Jurkat, Clone E6-1 (cell line): ENCODE data around the gene IL1B.

Experiments used
- DNase-seq: peaks from one replicate; pipeline ENCODE4 v3.0.0-alpha.2; 2011; ENCODE audit warnings: low read depth, low spot score
- H3K4me3 ChIP-seq: 2 replicates; pipeline ENCODE4 v1.5.1; 2011; ENCODE audit warnings: mild to moderate bottlenecking, low read length, control low read depth, moderate library complexity

Gene IL1B

GRCh38 chr2:112812318-112813267, 24.0 kb downstream of the IL1B start:
- no peak overlapping the region for H3K4me3 ChIP-seq
- DNase-seq: no peak

DNA sequence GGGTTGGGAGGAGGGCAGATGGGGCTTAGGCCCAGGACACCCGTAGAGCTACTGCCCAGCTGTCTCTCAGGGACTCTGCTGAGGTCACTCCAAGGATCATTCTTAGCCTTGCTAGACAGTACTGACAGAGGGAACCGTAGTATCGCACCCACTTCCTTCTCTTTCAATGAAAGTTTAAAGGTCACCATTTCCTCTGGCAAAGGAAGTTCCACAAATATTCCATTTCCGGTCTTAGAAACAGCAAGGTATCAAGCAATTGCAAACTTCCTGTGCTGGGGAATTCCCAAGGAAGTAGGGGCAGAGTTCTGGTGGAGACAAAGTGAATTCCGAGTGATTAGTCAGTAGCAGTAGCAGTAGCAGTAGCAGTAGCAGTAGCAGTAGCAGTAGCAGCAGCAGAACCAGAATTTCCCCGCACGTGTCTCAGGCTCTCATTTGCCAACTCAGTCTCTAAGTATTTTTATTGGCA, 24.7 kb downstream of the IL1B start:
- no peak overlapping the region for H3K4me3 ChIP-seq
- no peak for DNase-seq

DNA sequence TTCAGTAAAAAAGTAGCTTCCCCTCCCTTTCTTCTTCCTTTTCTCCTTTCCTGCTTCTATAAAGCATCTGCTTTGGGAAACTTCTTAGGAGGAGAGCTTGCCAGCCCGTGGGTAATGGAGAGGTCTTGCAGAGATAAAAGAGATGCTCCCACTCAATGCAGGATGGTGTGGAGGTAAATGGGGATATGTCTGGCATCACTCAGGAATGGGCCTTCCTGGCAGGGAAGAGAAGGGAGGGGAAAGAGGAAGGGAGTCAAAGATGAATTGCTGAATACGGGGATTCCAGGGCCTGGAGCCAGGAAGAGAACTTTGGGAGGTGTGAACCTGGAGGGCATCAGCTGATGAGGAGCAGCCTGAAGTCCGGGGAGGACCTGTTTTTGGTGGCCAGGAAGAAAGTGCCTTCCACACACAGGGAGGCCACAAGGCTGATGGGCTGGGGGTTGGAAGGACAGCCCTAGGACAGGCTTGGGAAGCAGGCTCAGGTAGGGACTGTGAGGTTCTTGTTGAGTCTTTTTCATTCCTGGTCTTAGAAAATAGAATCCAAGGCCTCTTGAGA, 25.2 kb downstream of the IL1B start:
- H3K4me3 ChIP-seq: no peak overlapping the region
- no peak for DNase-seq

- no peak overlapping the region for H3K4me3 ChIP-seq
- no peak for DNase-seq
Measured at GRCh38 chr2:112809112-112809511, 27.5 kb downstream of the IL1B start.

DNA sequence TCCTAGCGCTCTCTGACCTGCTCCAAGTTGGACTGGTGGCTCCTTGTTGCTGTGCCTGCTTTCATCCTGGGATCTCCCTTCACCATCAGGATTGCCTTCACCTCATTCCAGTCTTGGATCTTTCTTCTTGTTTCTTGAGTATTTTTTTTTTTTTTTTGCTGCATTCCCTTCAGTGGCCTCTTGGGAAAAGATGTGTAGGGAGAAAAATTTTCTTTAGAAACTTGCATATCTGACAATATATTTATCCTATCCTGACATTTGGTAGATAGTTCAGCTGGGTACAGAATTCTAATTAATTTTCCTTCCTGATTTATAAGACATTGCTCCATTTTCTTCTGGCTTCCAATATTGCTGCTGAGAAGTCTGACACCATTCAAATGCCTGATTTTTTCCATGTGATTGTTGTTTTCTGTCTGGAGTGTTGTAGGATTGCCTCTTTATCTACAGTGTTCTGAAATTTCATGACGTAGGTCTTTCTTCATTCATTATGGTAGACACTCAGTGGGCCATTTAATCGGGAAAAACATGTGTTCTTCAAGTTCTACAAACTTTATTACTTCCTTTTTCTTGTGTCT, 29.3 kb downstream of the IL1B start:
- H3K4me3 ChIP-seq: no peak overlapping the region
- no peak for DNase-seq

GRCh38 chr2:112805542-112805941, 31.0 kb downstream of the IL1B start:
- no peak for DNase-seq
- no peak overlapping the region for H3K4me3 ChIP-seq

DNA sequence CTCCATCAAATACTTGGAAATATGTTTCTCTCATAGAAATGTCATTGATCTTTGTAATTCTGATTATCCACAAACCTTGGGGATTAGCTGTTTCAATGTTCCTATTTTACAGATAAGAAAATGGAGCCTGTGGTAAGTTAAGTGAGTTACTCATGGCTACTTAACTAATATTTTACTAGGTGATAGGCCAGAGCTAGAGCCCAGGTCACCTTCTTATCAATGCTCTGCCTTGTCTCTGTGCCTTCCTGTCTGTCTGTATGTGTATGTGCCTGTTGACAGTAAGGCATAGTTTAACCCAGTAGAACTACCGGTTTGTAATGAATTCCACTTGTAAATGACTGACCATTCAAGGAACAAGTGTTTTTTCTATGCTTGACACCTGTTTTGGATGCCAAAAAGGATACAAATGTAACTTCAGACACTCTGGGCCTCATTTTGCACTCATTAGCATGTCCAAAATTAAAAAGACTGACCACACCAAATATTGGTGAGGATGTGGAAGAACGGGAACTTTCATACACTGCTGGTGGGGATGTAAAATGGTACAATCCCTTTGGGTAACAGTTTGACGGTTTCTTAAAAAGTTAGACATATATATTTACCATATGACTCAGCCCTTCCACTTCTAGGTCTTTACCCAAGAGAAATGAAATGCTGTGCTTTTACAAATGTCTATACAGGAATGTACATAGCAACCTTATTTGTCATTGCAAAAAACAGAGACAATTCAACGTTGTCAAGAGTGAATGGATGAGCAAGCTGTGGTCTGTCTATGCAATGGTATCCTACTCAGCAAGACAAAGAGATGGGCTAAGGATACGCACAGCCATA, 32.7 kb downstream of the IL1B start:
- DNase-seq: no peak
- H3K4me3 ChIP-seq: no peak overlapping the region

DNA sequence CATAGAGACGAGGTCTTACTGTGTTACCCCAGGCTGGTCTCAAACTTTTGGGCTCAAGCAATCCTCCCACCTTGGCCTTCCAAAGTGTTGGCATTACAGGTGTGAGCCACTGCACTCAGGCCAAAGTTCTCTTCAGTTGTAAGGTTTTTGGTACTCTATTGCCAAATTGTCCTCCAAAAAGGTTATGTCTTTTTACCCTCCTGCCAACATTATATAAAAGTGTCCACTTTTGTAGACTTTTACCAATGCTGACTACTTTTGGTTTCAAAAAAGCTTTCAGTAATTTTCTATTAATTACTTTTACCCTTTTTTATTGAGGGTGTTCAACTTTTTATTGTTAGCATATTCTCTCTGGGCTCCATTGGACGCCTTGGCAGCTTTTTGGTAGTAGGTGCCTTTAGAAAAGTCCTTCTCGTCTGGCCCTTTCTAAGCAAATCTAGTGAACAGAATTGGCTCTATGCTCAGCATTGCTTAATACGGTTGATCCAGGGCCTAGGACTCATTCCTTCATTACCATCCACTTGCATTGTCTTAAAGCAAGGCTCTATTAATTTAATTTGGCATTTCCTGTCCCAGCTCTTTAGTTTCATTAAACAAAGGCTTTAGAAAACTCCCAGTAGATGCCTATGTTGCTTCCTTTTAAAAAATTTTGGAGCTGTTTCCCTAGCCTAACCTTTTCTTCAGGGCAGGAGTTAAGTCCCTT, 35.5 kb downstream of the IL1B start:
- no peak overlapping the region for H3K4me3 ChIP-seq

DNA sequence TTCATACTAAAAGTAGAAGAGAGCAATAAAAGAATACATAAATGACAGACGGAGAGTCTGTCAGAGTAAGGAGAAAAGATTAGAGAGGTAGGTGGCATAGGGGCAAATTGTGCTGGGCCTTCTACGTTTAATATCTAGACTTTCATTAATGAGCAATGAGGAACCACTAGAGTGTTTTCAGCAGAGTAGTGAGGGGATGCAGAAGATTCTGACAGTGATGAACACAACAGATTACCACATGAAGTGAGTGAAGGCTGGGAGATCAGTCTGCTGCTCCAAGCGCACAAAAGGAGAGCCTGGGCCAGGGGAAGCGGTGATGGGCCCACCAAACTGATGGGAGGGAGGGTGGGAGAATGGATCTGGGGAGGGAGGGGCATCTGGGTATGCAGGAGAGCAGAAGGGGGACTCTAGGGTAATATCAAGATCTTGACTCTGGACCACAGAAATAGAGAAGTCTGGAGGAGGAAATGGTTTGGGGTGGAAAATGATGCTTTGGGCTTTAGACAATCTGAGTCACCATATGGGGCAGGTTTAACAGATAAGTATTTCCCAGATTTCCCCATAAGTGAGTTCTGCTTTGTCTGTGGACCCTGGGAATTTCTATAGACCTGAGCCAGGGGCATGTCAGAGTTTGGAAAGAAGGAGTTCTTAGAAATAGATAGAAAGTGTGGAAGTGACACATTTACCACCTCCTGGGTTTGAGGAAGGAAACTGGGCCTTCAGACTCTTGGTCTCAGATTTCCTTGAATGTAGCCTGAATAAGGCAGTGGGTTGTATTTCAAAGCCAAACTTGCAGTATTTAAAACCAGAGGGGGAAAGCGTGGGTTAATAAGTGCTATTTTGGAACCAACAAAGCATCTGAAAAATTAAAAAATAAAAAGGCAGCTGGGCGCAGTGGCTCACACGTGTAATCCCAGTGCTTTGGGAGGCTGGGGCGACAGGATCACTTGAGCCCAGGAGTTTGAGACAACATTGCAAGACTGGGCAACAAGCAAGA, 37.3 kb downstream of the IL1B start:
- no peak for DNase-seq
- H3K4me3 ChIP-seq: no peak overlapping the region

More for the DNA sequence above, 35.5 kb downstream of the IL1B start:
- no peak for DNase-seq

GRCh38 chr2:112796486-112796885, 40.1 kb downstream of the IL1B start:
- no peak overlapping the region for H3K4me3 ChIP-seq
- no peak for DNase-seq

DNA sequence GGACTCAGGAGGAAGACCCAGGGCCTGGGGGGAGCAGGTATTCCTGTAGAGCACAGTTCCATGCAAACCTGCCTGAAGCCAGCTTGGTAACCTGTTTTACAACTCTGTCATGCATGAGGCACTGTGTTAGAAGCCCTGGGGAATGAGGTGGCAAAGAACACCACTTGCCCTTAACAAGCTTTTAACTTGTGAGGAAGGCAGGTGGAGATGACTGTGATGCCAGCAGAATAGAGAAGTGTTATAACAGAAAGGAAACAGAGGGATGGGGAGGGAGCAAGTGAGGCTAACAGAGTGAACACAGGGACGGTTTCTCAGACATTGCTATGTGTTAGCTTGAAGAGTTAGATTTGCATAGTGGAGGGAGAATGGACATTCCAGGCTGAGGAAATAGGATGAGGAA, 40.8 kb downstream of the IL1B start:
- DNase-seq: no peak
- H3K4me3 ChIP-seq: no peak overlapping the region

GRCh38 chr2:112794841-112795240, 41.7 kb downstream of the IL1B start:
- no peak overlapping the region for H3K4me3 ChIP-seq
- no peak for DNase-seq

- no peak overlapping the region for H3K4me3 ChIP-seq
- DNase-seq: no peak
Measured at GRCh38 chr2:112794131-112794733, 42.3 kb downstream of the IL1B start.

- H3K4me3 ChIP-seq: no peak overlapping the region
- no peak for DNase-seq
Measured at GRCh38 chr2:112793449-112793978, 43.1 kb downstream of the IL1B start.

- H3K4me3 ChIP-seq: no peak overlapping the region
Measured at GRCh38 chr2:112792419-112792818, 44.2 kb downstream of the IL1B start.

GRCh38 chr2:112791693-112792230, 44.8 kb downstream of the IL1B start:
- no peak for DNase-seq
- H3K4me3 ChIP-seq: no peak overlapping the region

More at GRCh38 chr2:112792419-112792818, 44.2 kb downstream of the IL1B start:
- no peak for DNase-seq

DNA sequence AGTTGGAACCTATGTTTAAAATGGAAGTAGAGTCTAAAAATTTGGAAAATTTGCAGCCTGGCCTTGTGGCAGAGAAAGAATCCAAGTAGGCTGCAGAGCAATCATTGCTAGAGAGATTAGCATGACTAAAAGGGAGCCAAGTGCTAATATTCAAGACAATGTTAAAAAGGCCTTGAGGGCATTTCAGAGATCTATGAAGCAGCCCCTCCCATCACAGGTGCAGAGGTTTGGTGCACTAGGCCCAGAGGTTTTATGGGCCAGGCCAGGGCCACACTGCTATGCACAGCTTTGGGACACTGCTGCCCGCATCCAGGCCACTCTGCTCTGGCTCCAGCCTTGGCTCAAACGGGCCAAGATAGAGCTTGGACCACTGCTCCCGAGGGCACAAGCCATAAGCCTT, 45.6 kb downstream of the IL1B start:
- H3K4me3 ChIP-seq: no peak overlapping the region
- no peak for DNase-seq
